Smooth muscle cell of bladder (primary cell): ENCODE measurements around the gene TAF11L3. TPM values are rescaled to one million over a fixed set of nuclear protein-coding genes. Genes with fewer than 3 reads are reported as not detected.

Experiments
- total RNA-seq: library from RNA; depleted of rRNA; stranded (reverse); fragments of >200 nt; gene quantifications from 2 replicates; pipeline ENCODE4 v1.2.3, GENCODE V29; 2014

TAF11L3 gene
- not detected in 2 replicates for total RNA-seq

GRCh38 chr5:17518067-17518466 lies at the start of gene TAF11L3:
Gene TAF11L3 (plus strand): TSS chr5:17518367.

GRCh38 chr5:17497931-17498330 lies 20.2 kb upstream of the TAF11L3 start, which contains the start of gene TAF11L2:
Gene TAF11L2 (plus strand): TSS chr5:17498231.

GRCh38 chr5:17521501-17521900 lies 3.3 kb downstream of the TAF11L3 start, which contains the start of gene TAF11L4:
Gene TAF11L4 (plus strand): TSS chr5:17521801.

GRCh38 chr5:17524935-17525334 lies 6.8 kb downstream of the TAF11L3 start, which contains the start of gene TAF11L5:
Gene TAF11L5 (plus strand): TSS chr5:17525235.

GRCh38 chr5:17528369-17528768 lies 10.2 kb downstream of the TAF11L3 start, which contains the start of gene TAF11L6:
Gene TAF11L6 (plus strand): TSS chr5:17528669.

Other genes with a start within 250 kb of the TAF11L3 start
- not detected in 2 replicates for gene TAF11L2, start 20.1 kb upstream of the TAF11L3 start, total RNA-seq
- gene TAF11L4, start 3.4 kb downstream of the TAF11L3 start, total RNA-seq: not detected in 2 replicates
- gene TAF11L5, start 6.9 kb downstream of the TAF11L3 start, total RNA-seq: not detected in 2 replicates
- gene TAF11L6, start 10.3 kb downstream of the TAF11L3 start, total RNA-seq: not detected in 2 replicates
- not detected in 2 replicates for gene TAF11L7, start 67.4 kb downstream of the TAF11L3 start, total RNA-seq
- gene TAF11L8, start 72.6 kb downstream of the TAF11L3 start, total RNA-seq: not detected in 2 replicates
- gene TAF11L9, start 76.0 kb downstream of the TAF11L3 start, total RNA-seq: not detected in 2 replicates
- gene TAF11L10, start 79.5 kb downstream of the TAF11L3 start, total RNA-seq: not detected in 2 replicates
- gene TAF11L11, start 85.8 kb downstream of the TAF11L3 start, total RNA-seq: 0.14 and 0.18 TPM in 2 replicates
- not detected in 2 replicates for gene TAF11L12, start 92.0 kb downstream of the TAF11L3 start, total RNA-seq
- gene TAF11L13, start 113.7 kb downstream of the TAF11L3 start, total RNA-seq: not detected in 2 replicates
- not detected in 2 replicates for gene TAF11L14, start 116.1 kb downstream of the TAF11L3 start, total RNA-seq